ENCODE measurements around the gene IPMK. TPM values are rescaled to one million over a fixed set of nuclear protein-coding genes. Genes with fewer than 3 reads are reported as not detected.

IPMK gene
- total RNA-seq, 1 experiment from 2014 or later = 10.9 TPM

GRCh38 chr10:58267713-58268453, at the start of gene IPMK (continued):
- no peak for TF ChIP-seq ATF2 (CRISPR knock-in tag; IDR thresholded peaks at IDR 0.05; ENCODE audit: borderline replicate concordance, low read depth)
- peak; percentile 82; the same call in 1 of the 2 replicates for TF ChIP-seq MAX (CRISPR knock-in tag; IDR thresholded peaks at IDR 0.05)
- peak; percentile 80 for TF ChIP-seq PRDM15 (CRISPR knock-in tag; IDR thresholded peaks at IDR 0.05)
- no peak for TF ChIP-seq USF1 (CRISPR knock-in tag; IDR thresholded peaks at IDR 0.05)
- no peak for TF ChIP-seq ATF1 (CRISPR knock-in tag; IDR thresholded peaks at IDR 0.05)
- TF ChIP-seq GRHL2 (CRISPR knock-in tag; IDR thresholded peaks at IDR 0.05; ENCODE audit: insufficient replicate concordance, severe bottlenecking) = no peak
- 0 out of 2 replicates have a peak, but pooled peaks have one; percentile 11 for TF ChIP-seq NFYB (CRISPR knock-in tag; conservative IDR thresholded peaks at IDR 0.05; ENCODE audit: low read depth)
- no peak for TF ChIP-seq NR1H2 (CRISPR knock-in tag; IDR thresholded peaks at IDR 0.05)
- peak; percentile 51; the same call in 1 of the 2 replicates for TF ChIP-seq ESRRA (CRISPR knock-in tag; IDR thresholded peaks at IDR 0.05; ENCODE audit: borderline replicate concordance)
- peak; percentile 66; the same call in 1 of the 2 replicates for TF ChIP-seq HMGXB4 (CRISPR knock-in tag; IDR thresholded peaks at IDR 0.05)
- no peak for TF ChIP-seq ZNF671 (CRISPR knock-in tag; IDR thresholded peaks at IDR 0.05)
- TF ChIP-seq NR2C2 (CRISPR knock-in tag; IDR thresholded peaks at IDR 0.05) = no peak
- TF ChIP-seq TEAD1 (CRISPR knock-in tag; IDR thresholded peaks at IDR 0.05) = no peak
- TF ChIP-seq CDX4 (CRISPR knock-in tag; IDR thresholded peaks at IDR 0.05; ENCODE audit: borderline replicate concordance) = no peak
- no peak for TF ChIP-seq ZSCAN18 (CRISPR knock-in tag; IDR thresholded peaks at IDR 0.05)
- 0 out of 2 replicates have a peak, but pooled peaks have one; percentile 35 for TF ChIP-seq E2F4 (CRISPR knock-in tag; IDR thresholded peaks at IDR 0.05; ENCODE audit: borderline replicate concordance, low read depth)
- no peak for TF ChIP-seq TEAD4 (CRISPR knock-in tag; IDR thresholded peaks at IDR 0.05)
- TF ChIP-seq NFE2L1 (CRISPR knock-in tag; IDR thresholded peaks at IDR 0.05) = no peak
- no peak for TF ChIP-seq EMX1 (CRISPR knock-in tag; IDR thresholded peaks at IDR 0.05)
- no peak for TF ChIP-seq ZNF425 (CRISPR knock-in tag; conservative IDR thresholded peaks at IDR 0.05)
- TF ChIP-seq USF2 (CRISPR knock-in tag; IDR thresholded peaks at IDR 0.05) = no peak
- 0 out of 2 replicates have a peak, but pooled peaks have one; percentile 26 for TF ChIP-seq E2F1 (CRISPR knock-in tag; IDR thresholded peaks at IDR 0.05)

Data from WTC11 (cell line).